GM18520 (cell line): ENCODE data around the gene USP17L19.
"Not testable (repeated sequence)": the region's sequence is repeated elsewhere in the genome, so short reads cannot be mapped to it uniquely, and the experiment has no call there.

Source experiments
- ATAC-seq: cut with Tn5 transposase; IDR thresholded peaks from one replicate; pipeline ENCODE4 v1.9.1; 2021; ENCODE audit not compliant: unreplicated experiment

The USP17L19 gene, protein sequence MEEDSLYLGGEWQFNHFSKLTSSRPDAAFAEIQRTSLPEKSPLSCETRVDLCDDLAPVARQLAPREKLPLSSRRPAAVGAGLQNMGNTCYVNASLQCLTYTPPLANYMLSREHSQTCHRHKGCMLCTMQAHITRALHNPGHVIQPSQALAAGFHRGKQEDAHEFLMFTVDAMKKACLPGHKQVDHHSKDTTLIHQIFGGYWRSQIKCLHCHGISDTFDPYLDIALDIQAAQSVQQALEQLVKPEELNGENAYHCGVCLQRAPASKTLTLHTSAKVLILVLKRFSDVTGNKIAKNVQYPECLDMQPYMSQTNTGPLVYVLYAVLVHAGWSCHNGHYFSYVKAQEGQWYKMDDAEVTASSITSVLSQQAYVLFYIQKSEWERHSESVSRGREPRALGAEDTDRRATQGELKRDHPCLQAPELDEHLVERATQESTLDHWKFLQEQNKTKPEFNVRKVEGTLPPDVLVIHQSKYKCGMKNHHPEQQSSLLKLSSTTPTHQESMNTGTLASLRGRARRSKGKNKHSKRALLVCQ

DNA sequence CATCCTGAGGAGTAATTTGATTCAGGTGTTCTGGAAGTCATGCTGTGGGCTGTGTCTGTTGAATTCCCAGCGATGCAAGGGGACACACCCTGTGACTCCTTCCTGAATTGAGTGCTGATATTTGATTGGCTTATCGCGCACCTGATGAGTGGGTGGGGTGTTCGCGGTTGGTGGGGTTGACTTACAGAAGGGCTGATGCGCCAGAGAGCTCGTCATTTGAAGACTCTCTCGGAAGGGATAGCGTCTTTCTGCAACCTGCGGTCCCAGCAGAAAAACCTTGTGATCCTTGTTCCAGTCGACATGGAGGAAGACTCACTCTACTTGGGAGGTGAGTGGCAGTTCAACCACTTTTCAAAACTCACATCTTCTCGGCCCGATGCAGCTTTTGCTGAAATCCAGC, at the start of gene USP17L19:
Gene USP17L19 (plus strand): TSS at position 301 of the 400 bp plus-strand sequence. CDS start 0 bp downstream, at position 301.
- ATAC-seq: not testable (repeated sequence)

DNA sequence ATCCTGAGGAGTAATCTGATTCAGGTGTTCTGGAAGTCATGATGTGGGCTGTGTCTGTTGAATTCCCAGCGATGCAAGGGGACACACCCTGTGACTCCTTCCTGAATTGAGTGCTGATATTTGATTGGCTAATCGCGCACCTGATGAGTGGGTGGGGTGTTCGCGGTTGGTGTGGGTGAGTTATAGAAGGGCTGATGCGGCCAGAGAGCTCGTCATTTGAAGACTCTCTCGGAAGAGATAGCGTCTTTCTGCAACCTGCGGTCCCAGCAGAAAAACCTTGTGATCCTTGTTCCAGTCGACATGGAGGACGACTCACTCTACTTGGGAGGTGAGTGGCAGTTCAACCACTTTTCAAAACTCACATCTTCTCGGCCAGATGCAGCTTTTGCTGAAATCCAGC, 42.8 kb upstream of the USP17L19 start, which contains the start of gene USP17L10:
Gene USP17L10 (plus strand): TSS at position 301 of the 400 bp plus-strand sequence. CDS start 0 bp downstream, at position 301.
- not testable (repeated sequence) for ATAC-seq

- not testable (repeated sequence) for ATAC-seq
Observed at GRCh38 chr4:9214701-9215100, 38.5 kb upstream of the USP17L19 start.

GRCh38 chr4:9215105-9215504, 38.1 kb upstream of the USP17L19 start, which contains the start of gene USP17L11:
Gene USP17L11, plus strand, starts transcription at chr4:9215405. Its CDS starts 0 bp downstream, at chr4:9215405.
- ATAC-seq: not testable (repeated sequence)

GRCh38 chr4:9219852-9220251, 33.3 kb upstream of the USP17L19 start, which contains the start of gene USP17L12:
Gene USP17L12, plus strand, starts transcription at chr4:9220152. Its CDS starts 0 bp downstream, at chr4:9220152.
- ATAC-seq: not testable (repeated sequence)

DNA sequence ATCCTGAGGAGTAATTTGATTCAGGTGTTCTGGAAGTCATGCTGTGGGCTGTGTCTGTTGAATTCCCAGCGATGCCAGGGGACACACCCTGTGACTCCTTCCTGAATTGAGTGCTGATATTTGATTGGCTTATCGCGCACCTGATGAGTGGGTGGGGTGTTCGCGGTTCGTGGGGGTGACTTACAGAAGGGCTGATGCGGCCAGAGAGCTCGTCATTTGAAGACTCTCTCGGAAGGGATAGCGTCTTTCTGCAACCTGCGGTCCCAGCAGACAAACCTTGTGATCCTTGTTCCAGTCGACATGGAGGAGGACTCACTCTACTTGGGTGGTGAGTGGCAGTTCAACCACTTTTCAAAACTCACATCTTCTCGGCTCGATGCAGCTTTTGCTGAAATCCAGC, 28.6 kb upstream of the USP17L19 start, which contains the start of gene USP17L13:
Gene USP17L13 (plus strand): TSS at position 301 of the 400 bp plus-strand sequence. CDS start 0 bp downstream, at position 301.
- not testable (repeated sequence) for ATAC-seq

- ATAC-seq: not testable (repeated sequence)
Observed at GRCh38 chr4:9230249-9230648, 22.9 kb upstream of the USP17L19 start.

DNA sequence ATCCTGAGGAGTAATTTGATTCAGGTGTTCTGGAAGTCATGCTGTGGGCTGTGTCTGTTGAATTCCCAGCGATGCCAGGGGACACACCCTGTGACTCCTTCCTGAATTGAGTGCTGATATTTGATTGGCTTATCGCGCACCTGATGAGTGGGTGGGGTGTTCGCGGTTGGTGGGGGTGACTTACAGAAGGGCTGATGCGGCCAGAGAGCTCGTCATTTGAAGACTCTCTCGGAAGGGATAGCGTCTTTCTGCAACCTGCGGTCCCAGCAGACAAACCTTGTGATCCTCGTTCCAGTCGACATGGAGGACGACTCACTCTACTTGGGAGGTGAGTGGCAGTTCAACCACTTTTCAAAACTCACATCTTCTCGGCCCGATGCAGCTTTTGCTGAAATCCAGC, 19.1 kb upstream of the USP17L19 start, which contains the start of gene USP17L15:
Gene USP17L15 (plus strand): TSS at position 301 of the 400 bp plus-strand sequence. CDS start 0 bp downstream, at position 301.
- not testable (repeated sequence) for ATAC-seq

GRCh38 chr4:9238461-9238860, 14.7 kb upstream of the USP17L19 start:
- not testable (repeated sequence) for ATAC-seq

DNA sequence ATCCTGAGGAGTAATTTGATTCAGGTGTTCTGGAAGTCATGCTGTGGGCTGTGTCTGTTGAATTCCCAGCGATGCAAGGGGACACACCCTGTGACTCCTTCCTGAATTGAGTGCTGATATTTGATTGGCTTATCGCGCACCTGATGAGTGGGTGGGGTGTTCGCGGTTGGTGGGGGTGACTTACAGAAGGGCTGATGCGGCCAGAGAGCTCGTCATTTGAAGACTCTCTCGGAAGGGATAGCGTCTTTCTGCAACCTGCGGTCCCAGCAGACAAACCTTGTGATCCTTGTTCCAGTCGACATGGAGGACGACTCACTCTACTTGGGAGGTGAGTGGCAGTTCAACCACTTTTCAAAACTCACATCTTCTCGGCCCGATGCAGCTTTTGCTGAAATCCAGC, 9.6 kb upstream of the USP17L19 start, which contains the start of gene USP17L17:
Gene USP17L17 (plus strand): TSS at position 301 of the 400 bp plus-strand sequence. CDS start 0 bp downstream, at position 301.
- not testable (repeated sequence) for ATAC-seq

- not testable (repeated sequence) for ATAC-seq
Observed at GRCh38 chr4:9247953-9248680, 5.1 kb upstream of the USP17L19 start, which contains the start of gene USP17L18. Gene USP17L18, plus strand, starts transcription at chr4:9248630. Its CDS starts 0 bp downstream, at chr4:9248630.

DNA sequence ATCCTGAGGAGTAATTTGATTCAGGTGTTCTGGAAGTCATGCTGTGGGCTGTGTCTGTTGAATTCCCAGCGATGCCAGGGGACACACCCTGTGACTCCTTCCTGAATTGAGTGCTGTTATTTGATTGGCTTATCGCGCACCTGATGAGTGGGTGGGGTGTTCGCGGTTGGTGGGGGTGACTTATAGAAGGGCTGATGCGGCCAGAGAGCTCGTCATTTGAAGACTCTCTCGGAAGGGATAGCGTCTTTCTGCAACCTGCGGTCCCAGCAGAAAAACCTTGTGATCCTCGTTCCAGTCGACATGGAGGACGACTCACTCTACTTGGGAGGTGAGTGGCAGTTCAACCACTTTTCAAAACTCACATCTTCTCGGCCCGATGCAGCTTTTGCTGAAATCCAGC, 4.6 kb downstream of the USP17L19 start, which contains the start of gene USP17L20:
Gene USP17L20 (plus strand): TSS at position 301 of the 400 bp plus-strand sequence. CDS start 0 bp downstream, at position 301.
- ATAC-seq: not testable (repeated sequence)

GRCh38 chr4:9262572-9262971, 9.4 kb downstream of the USP17L19 start, which contains the start of gene USP17L21:
Gene USP17L21, plus strand, starts transcription at chr4:9262872. Its CDS starts 0 bp downstream, at chr4:9262872.
- ATAC-seq: not testable (repeated sequence)

DNA sequence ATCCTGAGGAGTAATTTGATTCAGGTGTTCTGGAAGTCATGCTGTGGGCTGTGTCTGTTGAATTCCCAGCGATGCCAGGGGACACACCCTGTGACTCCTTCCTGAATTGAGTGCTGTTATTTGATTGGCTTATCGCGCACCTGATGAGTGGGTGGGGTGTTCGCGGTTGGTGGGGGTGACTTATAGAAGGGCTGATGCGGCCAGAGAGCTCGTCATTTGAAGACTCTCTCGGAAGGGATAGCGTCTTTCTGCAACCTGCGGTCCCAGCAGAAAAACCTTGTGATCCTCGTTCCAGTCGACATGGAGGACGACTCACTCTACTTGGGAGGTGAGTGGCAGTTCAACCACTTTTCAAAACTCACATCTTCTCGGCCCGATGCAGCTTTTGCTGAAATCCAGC, 14.1 kb downstream of the USP17L19 start, which contains the start of gene USP17L22:
Gene USP17L22 (plus strand): TSS at position 301 of the 400 bp plus-strand sequence. CDS start 0 bp downstream, at position 301.
- not testable (repeated sequence) for ATAC-seq

GRCh38 chr4:9271719-9272118, 18.5 kb downstream of the USP17L19 start:
- not testable (repeated sequence) for ATAC-seq
